Neural cell (in vitro differentiated cells): ENCODE results near the gene MMP14. TPM values are rescaled to one million over a fixed set of nuclear protein-coding genes. Genes with fewer than 3 reads are reported as not detected.

Experiments
- H2AFZ ChIP-seq: fragments of 200-600, 300-800 bp; sonication (generic), shearing (Covaris generic); 2 replicates; pipeline ENCODE4 v1.6.0; 2014; ENCODE audit warnings: low read depth, mild to moderate bottlenecking, antibody characterized with exemption, low read length, moderate library complexity
- H3F3A ChIP-seq: fragments of 200-600 bp; shearing (Covaris generic); 2 replicates; pipeline ENCODE4 v1.6.1; 2016; ENCODE audit warnings: mild to moderate bottlenecking, moderate library complexity, mixed read lengths, antibody characterized with exemption, low read length; ENCODE audit not compliant: insufficient read depth, poor library complexity, severe bottlenecking
- H3K27ac ChIP-seq: fragments of 200-600, 300-800 bp; sonication (generic), shearing (Covaris generic); 2 replicates; pipeline ENCODE4 v1.5.1; 2014; ENCODE audit warnings: mild to moderate bottlenecking, low read length, moderate library complexity
- H3K27me3 ChIP-seq: fragments of 300-800, 200-600 bp; sonication (generic), shearing (Covaris generic); 2 replicates; pipeline ENCODE4 v1.6.0; 2014; ENCODE audit warnings: mild to moderate bottlenecking, low read depth, low read length, moderate library complexity; ENCODE audit not compliant: insufficient read depth
- H3K36me3 ChIP-seq: fragments of 300-800, 200-600 bp; sonication (generic), shearing (Covaris generic); 2 replicates; pipeline ENCODE4 v1.5.1; 2014; ENCODE audit warnings: mild to moderate bottlenecking, antibody characterized with exemption, low read length, moderate library complexity; ENCODE audit not compliant: insufficient read depth
- H3K4me2 ChIP-seq: fragments of 300-800, 200-600 bp; sonication (generic), shearing (Covaris generic); 2 replicates; pipeline ENCODE4 v1.6.0; 2014; ENCODE audit warnings: mild to moderate bottlenecking, low read length
- H3K4me3 ChIP-seq: fragments of 300-800, 200-600 bp; sonication (generic), shearing (Covaris generic); 2 replicates; pipeline ENCODE4 v1.5.1; 2014; ENCODE audit warnings: mild to moderate bottlenecking, low read length, moderate library complexity
- H3K79me2 ChIP-seq: fragments of 200-600 bp; shearing (Covaris generic); replicated peaks from 2 replicates; pipeline ENCODE4 v1.6.0; 2014; ENCODE audit warnings: mild to moderate bottlenecking, low read length, moderate library complexity; ENCODE audit not compliant: insufficient read depth
- H3K9ac ChIP-seq: fragments of 300-800, 200-600 bp; sonication (generic), shearing (Covaris generic); 2 replicates; pipeline ENCODE4 v1.6.1; 2016; ENCODE audit warnings: mild to moderate bottlenecking, low read length, mixed read lengths
- H3K9me2 ChIP-seq: fragments of 200-600 bp; shearing (Covaris generic); 2 replicates; pipeline ENCODE4 v1.6.1; 2016; ENCODE audit warnings: mild to moderate bottlenecking, low read length, mixed read lengths; ENCODE audit not compliant: insufficient read depth
- H3K9me3 ChIP-seq: fragments of 200-600, 300-800 bp; sonication (generic), shearing (Covaris generic); 2 replicates; pipeline ENCODE4 v1.6.1; 2016; ENCODE audit warnings: mild to moderate bottlenecking, mixed run types, low read length, moderate library complexity, mixed read lengths
- H4K20me1 ChIP-seq: fragments of 200-600 bp; shearing (Covaris generic); 2 replicates; pipeline ENCODE4 v1.6.1; 2016; ENCODE audit warnings: mild to moderate bottlenecking, mixed run types; ENCODE audit not compliant: insufficient read depth
- EP300 ChIP-seq: fragments of 450-650 bp; conservative IDR thresholded peaks from 2 replicates; pipeline ENCODE4 v1.6.1; 2014; ENCODE audit warnings: antibody characterized with exemption, mild to moderate bottlenecking, moderate library complexity; ENCODE audit not compliant: poor library complexity, severe bottlenecking
- EZH2 ChIP-seq: fragments of 200-600, 300-800 bp; shearing (Covaris generic), sonication (generic); IDR thresholded peaks from 2 replicates; pipeline ENCODE4 v1.6.1; 2014; ENCODE audit warnings: antibody characterized with exemption, low read length, borderline replicate concordance, mild to moderate bottlenecking; ENCODE audit not compliant: insufficient read depth, poor library complexity, severe bottlenecking
- MXI1 ChIP-seq: fragments of 450-650 bp; conservative IDR thresholded peaks from 2 replicates; pipeline ENCODE4 v1.6.1; 2014; ENCODE audit warnings: antibody characterized with exemption, mild to moderate bottlenecking; ENCODE audit not compliant: poor library complexity, severe bottlenecking
- POLR2AphosphoS5 ChIP-seq: IDR thresholded peaks from 2 replicates; pipeline ENCODE4 v1.6.1; 2012
- RAD21 ChIP-seq: fragments of 450-650 bp; conservative IDR thresholded peaks from 2 replicates; pipeline ENCODE4 v1.6.1; 2014; ENCODE audit warnings: antibody characterized with exemption, mild to moderate bottlenecking, moderate library complexity
- SMC3 ChIP-seq: fragments of 450-650 bp; conservative IDR thresholded peaks from 2 replicates; pipeline ENCODE4 v1.6.1; 2014; ENCODE audit warnings: antibody characterized with exemption, mild to moderate bottlenecking, moderate library complexity; ENCODE audit not compliant: poor library complexity
- TAF1 ChIP-seq: IDR thresholded peaks from 2 replicates; pipeline ENCODE4 v1.6.1; 2012; ENCODE audit warnings: low read depth
- polyA plus RNA-seq: library from polyadenylated mRNA; depleted of rRNA; stranded (reverse); fragments of >200 nt; gene quantifications from 2 replicates; pipeline ENCODE4 v1.2.3, GENCODE V29; 2014
- TF ChIP-seq, protein P1 (sequence below): fragments of 450-650 bp; IDR thresholded peaks from 2 replicates; pipeline ENCODE4 v1.5.1; 2014; ENCODE audit warnings: antibody characterized with exemption, mild to moderate bottlenecking, moderate library complexity; ENCODE audit not compliant: poor library complexity, severe bottlenecking
- TF ChIP-seq, protein P2 (sequence below): IDR thresholded peaks from 2 replicates; pipeline ENCODE4 v1.6.1; 2012; ENCODE audit warnings: borderline replicate concordance

The MMP14 gene
- polyA plus RNA-seq, 1 donor from 2014 or later = 1.5 TPM

DNA sequence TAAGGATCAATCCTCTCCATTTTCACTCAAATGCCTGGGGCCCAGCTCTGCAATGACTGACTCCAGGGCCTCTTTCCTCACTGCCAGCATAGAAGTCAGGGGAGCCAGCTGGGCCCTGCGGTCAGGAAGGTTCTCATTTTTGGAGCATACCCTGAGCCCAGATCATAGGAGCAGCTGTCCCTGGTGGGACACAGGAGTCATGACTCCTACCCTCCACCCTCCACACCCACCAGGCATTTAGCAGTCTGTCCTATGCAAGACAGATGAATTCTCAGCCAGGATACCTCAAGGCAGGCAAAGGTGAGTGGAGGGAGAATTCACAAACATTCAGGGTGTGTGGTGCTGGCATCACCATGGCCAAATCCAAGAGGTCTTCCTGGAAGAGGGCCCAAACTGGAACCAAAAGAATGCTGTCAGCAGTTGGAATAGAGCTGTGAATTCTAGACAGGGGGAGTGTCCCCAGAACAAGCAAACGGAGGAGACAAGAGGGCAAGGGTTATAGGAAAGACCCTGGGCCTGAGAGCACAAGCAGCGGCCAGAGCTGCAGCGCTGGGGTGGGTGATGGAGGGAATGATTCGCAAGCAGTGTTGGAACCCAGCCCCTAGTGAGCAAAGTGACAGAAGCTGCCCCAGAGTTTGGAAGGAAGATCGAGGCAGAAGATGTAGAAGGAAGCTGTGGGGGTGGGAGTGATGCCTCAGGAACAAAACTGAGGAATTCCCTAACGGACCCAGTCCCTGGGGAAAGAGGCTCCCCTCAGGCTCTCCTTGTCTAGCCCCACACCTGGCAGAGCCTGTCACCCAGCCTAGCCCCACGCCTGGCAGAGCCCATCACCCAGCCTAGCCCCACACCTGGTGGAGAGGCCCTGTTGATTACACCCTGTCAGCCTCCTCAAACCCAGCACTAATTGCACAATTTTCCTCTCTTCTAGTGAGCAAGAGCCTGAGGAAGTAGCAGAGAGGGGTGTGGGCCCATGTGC, 42.2 kb downstream of the MMP14 start:
- no peaks in the 10 kb centered on the region for H3K36me3 ChIP-seq
- TF ChIP-seq POLR2AphosphoS5 (no peak), SMC3 (no peak), EZH2 (no peak), TAF1 (no peak), RAD21 (no peak), EP300 (no peak), MXI1 (no peak)
- TF ChIP-seq, protein P1, sequence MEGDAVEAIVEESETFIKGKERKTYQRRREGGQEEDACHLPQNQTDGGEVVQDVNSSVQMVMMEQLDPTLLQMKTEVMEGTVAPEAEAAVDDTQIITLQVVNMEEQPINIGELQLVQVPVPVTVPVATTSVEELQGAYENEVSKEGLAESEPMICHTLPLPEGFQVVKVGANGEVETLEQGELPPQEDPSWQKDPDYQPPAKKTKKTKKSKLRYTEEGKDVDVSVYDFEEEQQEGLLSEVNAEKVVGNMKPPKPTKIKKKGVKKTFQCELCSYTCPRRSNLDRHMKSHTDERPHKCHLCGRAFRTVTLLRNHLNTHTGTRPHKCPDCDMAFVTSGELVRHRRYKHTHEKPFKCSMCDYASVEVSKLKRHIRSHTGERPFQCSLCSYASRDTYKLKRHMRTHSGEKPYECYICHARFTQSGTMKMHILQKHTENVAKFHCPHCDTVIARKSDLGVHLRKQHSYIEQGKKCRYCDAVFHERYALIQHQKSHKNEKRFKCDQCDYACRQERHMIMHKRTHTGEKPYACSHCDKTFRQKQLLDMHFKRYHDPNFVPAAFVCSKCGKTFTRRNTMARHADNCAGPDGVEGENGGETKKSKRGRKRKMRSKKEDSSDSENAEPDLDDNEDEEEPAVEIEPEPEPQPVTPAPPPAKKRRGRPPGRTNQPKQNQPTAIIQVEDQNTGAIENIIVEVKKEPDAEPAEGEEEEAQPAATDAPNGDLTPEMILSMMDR = no peak
- TF ChIP-seq, protein P2, sequence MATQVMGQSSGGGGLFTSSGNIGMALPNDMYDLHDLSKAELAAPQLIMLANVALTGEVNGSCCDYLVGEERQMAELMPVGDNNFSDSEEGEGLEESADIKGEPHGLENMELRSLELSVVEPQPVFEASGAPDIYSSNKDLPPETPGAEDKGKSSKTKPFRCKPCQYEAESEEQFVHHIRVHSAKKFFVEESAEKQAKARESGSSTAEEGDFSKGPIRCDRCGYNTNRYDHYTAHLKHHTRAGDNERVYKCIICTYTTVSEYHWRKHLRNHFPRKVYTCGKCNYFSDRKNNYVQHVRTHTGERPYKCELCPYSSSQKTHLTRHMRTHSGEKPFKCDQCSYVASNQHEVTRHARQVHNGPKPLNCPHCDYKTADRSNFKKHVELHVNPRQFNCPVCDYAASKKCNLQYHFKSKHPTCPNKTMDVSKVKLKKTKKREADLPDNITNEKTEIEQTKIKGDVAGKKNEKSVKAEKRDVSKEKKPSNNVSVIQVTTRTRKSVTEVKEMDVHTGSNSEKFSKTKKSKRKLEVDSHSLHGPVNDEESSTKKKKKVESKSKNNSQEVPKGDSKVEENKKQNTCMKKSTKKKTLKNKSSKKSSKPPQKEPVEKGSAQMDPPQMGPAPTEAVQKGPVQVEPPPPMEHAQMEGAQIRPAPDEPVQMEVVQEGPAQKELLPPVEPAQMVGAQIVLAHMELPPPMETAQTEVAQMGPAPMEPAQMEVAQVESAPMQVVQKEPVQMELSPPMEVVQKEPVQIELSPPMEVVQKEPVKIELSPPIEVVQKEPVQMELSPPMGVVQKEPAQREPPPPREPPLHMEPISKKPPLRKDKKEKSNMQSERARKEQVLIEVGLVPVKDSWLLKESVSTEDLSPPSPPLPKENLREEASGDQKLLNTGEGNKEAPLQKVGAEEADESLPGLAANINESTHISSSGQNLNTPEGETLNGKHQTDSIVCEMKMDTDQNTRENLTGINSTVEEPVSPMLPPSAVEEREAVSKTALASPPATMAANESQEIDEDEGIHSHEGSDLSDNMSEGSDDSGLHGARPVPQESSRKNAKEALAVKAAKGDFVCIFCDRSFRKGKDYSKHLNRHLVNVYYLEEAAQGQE = no peak

DNA sequence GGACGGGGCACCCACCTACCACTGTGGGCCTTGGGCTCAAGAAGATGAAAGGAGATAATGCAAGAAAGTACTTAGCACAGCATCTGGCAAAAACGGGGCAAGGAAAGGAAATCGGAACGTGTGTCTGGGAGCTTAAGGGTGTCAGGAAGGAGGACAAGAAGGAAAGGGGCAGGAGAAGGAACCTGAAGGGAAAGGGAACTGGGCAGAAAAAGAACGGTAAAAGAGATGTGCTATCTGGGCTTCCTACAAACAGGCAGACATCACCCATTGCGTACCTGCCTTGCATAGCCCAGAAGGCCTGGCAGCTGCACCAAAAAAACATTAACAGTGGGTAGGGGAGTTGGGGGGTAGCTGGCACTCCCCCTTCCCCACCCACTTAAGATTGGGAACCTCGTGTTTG, 45.7 kb downstream of the MMP14 start:
- Histone ChIP-seq H3K36me3 (no peaks in the 10 kb centered on the region), H3K9me2 (no peaks in the 10 kb centered on the region), H3F3A (peaks cover 8% of the 10 kb centered on the region), H3K4me3 (peak overlapping the region; percentile 53), H3K9me3 (no peaks in the 10 kb centered on the region), H3K79me2 (peaks cover 29% of the 10 kb centered on the region), H4K20me1 (no peaks in the 10 kb centered on the region), H3K27ac (peak overlapping the region; percentile 97), H3K27me3 (no peaks in the 10 kb centered on the region), H3K4me2 (peak overlapping the region; percentile 54), H3K9ac (peak overlapping the region; percentile 100), H2AFZ (no peak overlapping the region)
- TF ChIP-seq TAF1 = no peak
- no peak for TF ChIP-seq SMC3
- no peak for TF ChIP-seq EP300
- TF ChIP-seq, protein P2 = no peak
- TF ChIP-seq EZH2 = no peak
- TF ChIP-seq, protein P1 = no peak
- no peak for TF ChIP-seq RAD21
- TF ChIP-seq POLR2AphosphoS5 = no peak
- TF ChIP-seq MXI1 = no peak

More for the DNA sequence above, 42.2 kb downstream of the MMP14 start:
- no peak overlapping the region for H3K9ac ChIP-seq
- no peak overlapping the region for H3K4me3 ChIP-seq
- H3K4me2 ChIP-seq = no peak overlapping the region
- H3K9me3 ChIP-seq = no peaks in the 10 kb centered on the region
- no peaks in the 10 kb centered on the region for H4K20me1 ChIP-seq
- peaks cover 4% of the 10 kb centered on the region for H3F3A ChIP-seq
- no peaks in the 10 kb centered on the region for H3K9me2 ChIP-seq
- no peak overlapping the region for H2AFZ ChIP-seq
- peaks cover 5% of the 10 kb centered on the region for H3K79me2 ChIP-seq
- no peak overlapping the region for H3K27ac ChIP-seq
- no peaks in the 10 kb centered on the region for H3K27me3 ChIP-seq
